HG02642 (cell line): ENCODE data around the gene DNASE1L1.

Experiments
- ATAC-seq: cut with Tn5 transposase; IDR thresholded peaks from one replicate; pipeline ENCODE4 v1.9.1; 2021; ENCODE audit warnings: mild to moderate bottlenecking; ENCODE audit not compliant: unreplicated experiment, poor library complexity

Gene DNASE1L1, protein sequence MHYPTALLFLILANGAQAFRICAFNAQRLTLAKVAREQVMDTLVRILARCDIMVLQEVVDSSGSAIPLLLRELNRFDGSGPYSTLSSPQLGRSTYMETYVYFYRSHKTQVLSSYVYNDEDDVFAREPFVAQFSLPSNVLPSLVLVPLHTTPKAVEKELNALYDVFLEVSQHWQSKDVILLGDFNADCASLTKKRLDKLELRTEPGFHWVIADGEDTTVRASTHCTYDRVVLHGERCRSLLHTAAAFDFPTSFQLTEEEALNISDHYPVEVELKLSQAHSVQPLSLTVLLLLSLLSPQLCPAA

DNA sequence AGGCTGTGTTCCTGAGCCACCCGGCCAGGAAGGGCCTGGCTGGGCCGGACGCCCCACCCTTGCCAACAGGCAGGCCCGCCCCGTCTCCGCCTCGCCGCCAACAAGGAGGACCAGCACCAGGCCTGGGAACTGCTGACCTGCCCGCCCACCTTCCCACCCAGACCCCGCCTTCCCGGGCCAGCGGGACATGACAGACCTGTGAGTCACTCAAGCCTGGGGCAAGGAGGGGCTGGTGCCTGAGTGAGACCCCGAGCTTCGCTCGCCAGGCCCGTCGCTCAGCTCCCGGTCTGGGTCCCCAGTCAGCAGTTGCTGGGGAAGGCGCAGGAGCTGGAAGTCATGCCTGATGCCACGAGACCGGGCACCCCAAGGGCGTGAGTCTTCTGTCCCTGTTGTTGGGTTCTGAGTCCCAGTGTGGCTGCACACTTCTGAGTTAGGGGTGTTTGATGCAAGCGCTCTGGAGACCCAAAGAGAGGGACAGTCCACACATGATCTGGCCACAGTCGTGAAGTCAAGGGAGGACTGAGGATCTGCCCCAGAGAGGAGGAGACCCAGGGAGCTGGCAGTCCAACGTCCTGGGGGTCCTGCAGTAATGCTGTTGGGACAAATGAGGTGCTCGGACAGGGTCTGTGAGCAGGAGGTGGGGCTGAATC, at the start of gene DNASE1L1:
TSS of gene DNASE1L1 (minus strand) at position 33 of the 650 bp plus-strand sequence. CDS start 3,686 bp downstream, outside the sequence.
- ATAC-seq: peak; percentile 50

DNA sequence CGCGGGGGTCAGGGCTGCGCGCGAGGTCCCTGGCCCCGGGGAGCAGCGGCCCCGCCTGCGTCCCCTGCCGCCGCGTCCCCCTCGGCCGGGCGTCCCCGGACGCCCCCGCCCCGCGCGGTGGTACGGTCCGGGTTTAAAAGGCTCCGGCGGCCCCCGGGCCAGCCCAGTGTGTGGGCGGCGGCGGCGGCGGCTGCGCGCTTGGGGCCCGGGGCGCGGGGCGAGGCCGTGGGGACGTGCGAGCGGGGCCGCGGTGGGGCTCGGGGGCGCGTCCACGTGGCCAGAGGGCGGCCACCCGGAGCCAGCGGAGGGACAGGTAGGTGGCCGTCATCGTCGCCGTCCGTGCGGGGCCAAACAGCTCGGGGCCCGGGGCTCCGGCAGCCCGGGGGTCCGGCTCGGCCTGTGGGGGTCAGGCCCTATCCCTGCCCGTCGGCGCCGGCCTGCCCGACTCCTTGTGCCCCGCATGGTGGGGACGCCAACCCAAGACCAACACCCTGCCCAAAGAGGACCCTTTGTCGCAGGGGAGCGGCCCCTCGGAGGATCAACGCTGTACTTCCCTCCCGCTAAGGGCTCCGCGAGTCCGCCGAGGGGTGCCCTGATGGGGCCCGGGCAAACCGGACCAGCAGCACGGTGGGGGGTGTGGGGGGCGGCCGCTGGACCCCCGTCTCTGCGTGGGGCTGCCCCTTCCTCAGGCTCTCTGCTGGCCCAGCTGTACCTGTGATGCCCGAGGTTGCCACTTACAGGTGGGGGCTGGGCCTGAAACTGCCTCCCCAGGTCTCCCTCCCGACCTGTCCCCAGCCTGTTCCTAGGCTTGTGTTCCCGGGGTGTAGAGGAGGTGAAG, 49.3 kb upstream of the DNASE1L1 start, which contains the start of gene PLXNA3:
TSS of gene PLXNA3 (plus strand) at position 166 of the 838 bp plus-strand sequence. CDS start 1,903 bp downstream, outside the sequence.
- peak; percentile 67 for ATAC-seq

DNA sequence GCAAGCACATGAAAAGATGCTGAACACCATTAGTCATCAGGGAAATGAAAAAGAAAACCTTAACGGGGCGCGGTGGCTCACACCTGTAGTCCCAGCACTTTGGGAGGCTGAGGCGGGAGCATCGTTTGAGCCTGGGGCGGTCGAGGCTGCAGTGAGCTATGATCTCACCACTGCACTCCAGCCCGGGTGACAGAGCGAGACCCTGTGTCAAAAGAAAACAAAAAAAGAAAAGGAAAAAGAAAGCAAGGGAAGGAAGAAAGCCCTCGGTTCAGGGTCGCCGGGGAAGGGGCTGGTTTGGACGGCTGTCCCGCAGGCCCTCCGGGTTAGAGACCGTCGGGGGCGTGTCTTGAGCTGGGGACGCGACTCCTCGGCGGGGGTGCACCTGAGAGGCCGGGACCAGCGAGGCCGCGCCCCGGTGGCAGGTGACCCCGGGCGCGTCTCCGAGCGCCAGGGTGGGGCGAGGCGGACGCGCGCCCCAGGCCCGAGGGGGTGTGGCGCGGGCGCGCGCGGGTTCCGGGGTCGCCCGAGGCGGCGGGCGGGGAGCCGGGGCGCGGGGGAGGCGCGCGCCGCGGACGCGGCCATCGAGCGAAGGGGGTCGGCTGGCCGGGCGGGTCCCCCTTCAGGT, 48.5 kb upstream of the DNASE1L1 start:
- ATAC-seq: peak; percentile 62

DNA sequence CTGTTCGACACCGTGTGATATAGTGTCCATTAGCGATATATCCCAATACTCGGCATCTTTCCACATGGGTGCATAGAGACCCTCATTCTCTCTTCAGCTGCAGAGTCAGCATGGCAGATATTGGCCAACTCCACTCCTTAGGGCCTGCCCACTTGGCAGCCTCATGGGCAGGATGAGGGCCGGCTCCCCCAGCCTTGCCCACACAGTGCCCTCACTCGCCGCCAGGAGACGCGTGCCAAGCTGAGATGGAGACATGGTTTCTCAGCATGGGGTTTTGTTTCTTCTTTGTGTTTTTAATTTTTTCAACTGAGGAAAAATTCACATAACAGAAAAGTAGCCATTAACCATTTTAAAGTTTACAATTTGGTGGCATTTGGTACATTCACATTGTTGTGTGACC, 43.8 kb upstream of the DNASE1L1 start:
- no peak for ATAC-seq

DNA sequence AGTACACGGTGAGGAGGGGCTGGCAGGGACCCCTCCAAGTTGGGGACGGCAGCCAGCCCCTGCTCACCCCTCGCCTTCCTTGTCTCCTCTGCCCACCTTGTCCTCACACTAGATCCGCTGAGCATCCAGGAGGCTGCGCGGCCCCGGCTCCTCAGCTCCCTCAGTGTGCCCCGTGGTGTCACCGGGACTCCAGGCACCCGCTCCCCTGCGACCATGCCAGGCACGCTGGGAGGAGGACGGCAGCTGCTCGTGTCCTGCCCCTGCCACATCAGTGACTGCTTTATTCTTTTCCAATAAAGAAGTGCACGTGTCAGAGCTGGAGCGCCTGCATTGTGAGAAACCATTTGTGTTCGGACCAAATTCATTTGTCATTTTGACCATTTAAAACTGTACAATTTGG, 41.3 kb upstream of the DNASE1L1 start:
- ATAC-seq: no peak

DNA sequence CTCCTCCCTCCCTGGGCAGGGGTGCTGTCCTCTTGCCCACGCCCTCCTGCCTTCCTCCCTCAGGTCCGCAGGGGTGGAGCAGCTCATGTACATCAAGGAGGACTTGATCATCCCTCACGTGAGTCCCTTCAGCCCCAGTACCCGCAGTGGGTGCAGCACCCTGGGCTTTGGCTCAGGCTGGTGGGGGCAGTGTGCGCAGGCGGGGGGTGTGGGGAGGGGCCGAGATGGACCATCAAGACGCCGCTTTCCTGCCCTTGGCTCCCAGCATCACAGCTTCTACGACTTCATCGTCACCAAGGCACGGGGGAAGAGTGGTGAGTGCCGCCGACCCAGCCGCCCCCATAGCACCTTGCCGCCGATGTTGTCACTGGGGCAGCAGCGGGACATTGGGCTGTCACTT, 40.6 kb upstream of the DNASE1L1 start:
- no peak for ATAC-seq

DNA sequence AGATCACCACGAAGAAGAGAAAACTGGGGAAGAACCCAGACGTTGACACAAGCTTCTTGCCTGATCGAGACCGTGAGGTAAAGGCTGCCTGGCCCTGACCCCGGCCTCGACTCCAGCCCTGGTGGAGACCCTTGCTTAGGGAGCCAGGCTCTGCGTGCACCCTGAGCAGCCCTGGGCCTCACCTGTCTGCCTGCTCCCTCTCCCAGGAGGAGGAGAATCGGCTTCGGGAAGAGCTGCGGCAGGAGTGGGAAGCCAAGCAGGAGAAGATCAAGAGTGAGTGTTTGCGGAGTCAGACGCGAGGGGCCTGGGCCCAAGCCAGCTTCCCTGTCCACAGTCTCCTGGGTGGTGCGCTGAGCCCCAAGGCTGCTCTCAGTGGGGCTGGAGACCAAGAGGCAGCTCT, 39.4 kb upstream of the DNASE1L1 start:
- ATAC-seq: no peak

DNA sequence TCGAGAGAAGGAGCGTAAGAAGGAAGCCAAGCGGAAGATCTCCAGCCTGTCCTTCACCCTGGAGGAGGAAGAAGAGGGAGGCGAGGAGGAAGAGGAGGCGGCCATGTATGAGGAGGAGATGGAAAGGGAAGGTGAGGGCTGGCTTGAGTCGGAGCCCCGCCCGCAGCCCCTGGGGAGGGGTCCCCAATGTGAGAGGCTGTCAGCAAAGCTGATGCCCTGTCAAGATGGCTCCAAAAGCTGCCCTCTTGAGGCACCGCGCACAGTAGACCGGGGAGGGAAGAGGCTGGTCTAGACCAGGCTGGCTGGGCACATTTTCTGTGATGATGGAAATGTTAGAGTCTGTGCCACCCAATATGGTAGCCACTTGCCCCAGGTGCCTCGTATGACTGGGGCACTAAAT, 37.4 kb upstream of the DNASE1L1 start:
- no peak for ATAC-seq

DNA sequence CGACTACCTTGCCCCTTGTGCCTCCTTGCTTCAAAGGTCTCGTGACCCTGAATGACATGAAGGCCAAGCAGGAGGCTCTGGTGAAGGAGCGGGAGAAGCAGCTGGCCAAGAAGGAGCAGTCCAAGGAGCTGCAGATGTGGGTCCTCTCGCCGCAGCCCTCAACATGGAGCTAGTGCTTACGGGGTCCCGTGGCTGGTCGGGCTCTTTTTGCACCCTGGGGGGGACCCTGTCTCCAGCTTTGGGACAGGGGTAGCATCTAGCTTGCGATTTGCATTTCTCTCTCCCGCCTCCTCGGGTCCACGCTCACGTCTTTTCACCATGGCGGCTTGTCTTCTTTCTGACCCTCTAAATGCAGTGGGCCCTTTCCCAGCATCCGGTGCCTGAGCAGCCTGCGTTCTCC, 36.7 kb upstream of the DNASE1L1 start:
- ATAC-seq: no peak

DNA sequence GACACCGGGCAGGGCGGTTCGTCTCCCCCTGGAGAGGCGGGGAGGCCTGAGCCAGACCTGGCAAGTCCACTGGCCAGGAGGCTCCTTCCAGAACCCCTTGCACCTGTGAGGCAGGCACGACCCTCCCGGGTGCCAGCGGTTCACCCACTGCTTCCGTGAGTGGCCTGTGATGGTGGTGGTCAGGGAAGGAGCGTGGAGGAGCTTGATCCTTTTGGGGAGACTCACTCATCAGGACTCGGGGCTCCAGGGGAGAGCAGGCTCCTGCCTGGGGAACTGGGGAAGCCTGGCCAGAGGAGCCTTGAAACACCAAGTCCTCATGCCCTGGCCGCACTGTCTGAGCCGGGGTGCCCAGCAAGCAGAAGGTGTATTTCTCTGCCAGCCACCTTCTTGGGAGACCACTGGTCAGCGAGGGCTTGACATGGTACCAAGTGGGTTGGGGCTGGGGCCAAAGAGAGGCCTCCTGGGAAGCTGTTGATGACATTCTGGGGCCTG, 35.7 kb upstream of the DNASE1L1 start:
- ATAC-seq: no peak

DNA sequence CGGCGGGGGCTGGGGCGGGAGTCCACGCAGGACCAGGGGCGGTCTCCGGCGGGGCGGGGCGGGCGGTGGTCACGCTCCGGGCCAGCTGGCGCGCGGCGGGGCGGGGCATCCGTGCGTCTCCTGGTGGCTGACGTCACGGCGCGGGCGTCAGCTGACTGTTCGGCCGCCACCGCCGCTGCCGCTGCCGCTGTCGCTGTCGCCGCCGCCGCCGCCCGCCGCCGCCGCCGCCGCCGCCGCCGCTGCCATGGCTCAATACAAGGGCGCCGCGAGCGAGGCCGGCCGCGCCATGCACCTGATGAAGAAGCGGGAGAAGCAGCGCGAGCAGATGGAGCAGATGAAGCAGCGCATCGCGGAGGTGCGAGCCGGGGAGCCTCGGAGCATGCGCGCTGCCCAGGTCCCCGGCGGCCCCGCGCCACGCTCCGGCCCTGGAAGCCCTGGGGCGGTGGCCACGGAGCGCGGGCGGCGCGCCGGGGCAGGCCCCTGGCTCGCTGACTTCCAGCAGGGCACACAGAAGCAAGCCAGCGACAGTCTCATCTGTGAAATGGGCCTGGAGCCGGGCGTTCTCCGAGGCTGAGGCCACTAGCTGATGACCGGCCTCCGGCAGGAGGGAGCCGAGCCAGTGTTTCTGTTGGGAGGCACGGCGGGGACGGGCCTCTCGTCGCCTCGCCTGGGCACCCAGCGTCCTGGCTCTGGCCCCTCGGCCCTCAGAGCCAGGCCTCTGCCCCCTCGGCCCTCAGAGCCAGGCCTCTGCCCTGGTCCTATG, 35.1 kb upstream of the DNASE1L1 start, which contains the start of gene FAM50A:
TSS of gene FAM50A (plus strand) at position 150 of the 763 bp plus-strand sequence. CDS start at position 245, 95 bp downstream.
- peak; percentile 65 for ATAC-seq

DNA sequence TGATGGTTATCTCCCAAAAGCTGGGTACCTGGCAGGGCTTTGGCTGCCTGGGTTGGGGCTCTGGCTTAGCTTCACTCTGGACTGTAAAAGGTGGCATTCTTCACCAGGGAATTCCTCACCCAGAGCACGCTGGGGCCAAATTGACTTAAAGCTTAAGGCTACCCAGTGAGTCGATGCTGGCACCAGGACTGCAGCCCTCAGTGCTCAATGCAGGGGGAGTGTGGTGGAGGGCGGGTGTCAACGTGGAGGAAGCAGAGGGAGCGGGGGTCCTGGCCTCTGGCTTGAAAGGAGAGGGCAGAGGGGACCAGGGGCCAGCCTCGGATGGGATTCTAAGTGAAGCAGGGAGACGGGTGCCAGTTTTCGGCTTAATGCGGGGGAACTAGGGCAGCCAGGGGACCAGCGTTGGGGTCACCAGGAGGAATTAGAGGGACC, 34.4 kb upstream of the DNASE1L1 start:
- ATAC-seq: no peak

DNA sequence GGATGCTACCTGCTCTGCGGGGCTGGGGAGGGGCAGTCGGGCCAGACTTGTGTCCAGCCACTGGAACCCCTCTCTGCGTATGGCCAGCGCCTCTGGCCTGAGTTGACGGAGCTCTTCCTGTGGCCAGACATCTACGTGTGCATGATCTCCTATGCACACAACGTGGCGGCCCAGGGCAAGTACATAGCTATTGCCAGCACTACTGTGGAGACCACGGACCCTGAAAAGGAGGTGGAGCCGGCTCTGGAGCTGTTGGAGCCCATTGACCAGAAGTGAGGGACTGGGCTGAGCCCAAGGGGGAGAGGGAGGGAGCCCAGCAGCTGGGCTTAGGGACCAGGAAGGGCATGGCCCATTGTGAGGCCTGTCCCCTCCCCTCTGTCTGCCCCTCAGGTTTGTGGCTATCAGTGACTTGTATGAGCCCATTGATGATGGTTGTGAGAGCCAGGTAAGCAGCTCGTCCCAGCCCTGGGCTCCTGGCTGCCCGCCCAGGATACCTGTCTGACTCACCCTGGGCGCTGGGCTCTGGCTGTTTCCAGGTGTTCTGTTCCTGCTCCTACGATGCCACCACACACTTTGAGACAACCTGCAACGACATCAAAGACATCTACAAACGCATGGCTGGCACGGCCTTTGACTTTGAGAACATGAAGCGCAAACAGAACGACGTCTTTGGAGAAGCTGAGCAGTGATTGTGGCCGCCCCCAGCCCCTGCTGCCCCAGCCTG, 33.1 kb upstream of the DNASE1L1 start:
- no peak for ATAC-seq

DNA sequence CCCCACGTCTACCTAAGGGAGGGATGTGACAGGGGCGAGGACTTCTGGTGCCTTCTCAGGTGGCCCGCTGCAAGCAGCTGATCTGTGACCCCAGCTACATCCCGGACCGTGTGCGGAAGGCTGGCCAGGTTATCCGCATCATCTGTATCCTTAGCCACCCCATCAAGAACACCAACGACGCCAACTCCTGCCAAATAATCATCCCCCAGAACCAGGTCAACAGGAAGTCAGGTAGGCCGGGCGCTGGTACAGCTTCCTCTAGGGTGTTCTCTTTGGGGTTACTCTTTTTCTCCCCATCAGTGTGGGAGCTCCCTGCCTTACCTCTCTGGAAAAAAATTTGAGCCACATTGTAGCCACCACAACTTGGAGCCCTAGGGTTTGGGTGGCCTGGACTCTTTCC, 32.5 kb upstream of the DNASE1L1 start:
- ATAC-seq: no peak

DNA sequence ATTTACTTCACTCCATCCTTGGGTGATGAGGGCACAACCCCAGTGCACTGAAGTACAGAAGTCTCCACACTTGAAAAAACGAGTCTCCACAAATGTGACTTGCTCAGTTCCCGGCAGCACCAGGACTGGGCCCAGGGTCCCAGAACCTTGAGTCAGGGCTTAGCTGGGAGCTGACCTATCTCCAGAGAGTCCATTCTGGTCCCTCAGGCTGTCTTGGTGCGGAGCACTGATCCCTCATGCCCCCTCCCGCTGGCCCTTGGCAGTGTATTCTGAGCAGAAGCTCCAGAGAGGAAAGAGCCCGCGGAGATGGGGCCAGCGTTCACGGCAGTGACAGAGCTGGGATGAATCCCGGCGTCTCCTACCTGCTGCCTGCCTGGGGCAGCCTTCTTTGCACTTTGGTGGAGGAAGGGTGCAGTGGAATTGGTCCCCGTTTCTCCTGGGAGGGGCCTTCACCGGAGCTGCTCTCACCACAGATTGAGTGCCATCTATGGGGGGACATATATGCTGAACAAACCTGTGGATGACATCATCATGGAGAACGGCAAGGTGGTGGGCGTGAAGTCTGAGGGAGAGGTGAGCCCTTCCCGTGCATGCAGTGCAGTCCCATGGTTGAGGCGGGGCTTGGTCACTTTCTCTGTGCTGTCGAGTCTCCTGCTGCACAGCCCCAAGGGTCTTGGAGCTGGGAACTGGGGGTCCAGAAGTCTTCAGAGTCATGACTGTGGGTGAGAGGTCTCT, 31.7 kb upstream of the DNASE1L1 start:
- no peak for ATAC-seq

DNA sequence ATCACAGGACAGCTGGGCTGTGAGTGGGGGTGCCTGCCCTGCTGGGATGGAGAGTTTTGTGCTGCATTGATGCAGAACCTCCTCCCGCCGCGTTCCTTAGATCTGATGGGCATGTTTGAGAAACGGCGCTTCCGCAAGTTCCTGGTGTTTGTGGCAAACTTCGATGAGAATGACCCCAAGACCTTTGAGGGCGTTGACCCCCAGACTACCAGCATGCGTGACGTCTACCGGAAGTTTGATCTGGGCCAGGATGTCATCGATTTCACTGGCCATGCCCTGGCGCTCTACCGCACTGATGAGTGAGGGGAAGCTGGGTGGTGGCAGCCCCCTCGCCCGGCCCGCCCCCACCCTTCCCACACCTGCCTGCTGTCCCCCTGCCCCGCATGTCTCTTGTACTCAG, 30.8 kb upstream of the DNASE1L1 start:
- ATAC-seq: no peak

DNA sequence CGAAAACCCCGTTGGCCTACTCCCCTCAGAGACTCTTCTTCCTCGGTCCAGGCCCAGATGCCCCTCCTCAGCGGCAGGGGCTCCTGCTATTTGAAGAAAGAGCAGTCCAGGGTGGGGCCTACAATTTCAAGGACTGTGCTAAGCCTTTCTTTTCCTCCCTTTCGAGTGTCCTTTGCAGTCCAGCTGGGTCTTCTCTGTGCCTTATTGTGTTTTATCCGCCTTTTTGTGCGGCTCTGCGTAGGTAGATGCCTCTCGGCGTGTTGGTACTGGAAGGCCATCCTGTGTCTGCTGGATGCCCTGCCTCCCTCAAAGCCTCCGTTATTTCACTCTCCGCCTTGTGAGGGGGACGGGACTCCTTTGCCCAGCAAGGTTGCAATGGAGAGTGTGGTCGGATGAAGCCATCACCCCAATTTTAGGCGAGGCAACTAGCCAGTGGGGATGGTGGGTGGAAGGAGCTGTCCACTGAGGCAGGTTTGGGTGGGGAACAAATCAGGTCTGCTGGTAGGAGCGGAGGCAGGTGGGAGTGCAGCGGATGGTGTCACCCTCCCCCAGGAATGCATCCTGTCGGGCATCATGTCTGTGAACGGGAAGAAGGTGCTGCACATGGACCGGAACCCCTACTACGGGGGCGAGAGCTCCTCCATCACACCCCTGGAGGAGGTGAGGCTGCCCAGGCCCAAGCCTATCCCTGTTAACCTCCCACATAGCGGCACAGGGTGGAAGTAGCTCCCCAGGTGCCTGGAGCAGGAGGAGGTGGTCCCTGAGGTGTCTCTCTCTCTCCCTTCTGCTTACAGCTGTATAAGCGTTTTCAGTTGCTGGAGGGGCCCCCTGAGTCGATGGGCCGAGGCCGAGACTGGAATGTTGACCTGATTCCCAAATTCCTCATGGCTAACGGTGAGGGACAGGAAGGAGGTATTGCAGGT, 29.2 kb upstream of the DNASE1L1 start:
- no peak for ATAC-seq
